Measurements from ENCODE around the gene CPZ.

GRCh38 chr4:8568068-8568668 is 24.4 kb upstream of the CPZ start:
- TF ChIP-seq CTBP1 (IDR thresholded peaks at IDR 0.05; ENCODE audit: borderline replicate concordance) (no peak), LEF1 (IDR thresholded peaks at IDR 0.05; ENCODE audit: borderline replicate concordance) (no peak), ARNT (IDR thresholded peaks at IDR 0.05) (no peak), FOXM1 (IDR thresholded peaks at IDR 0.05; ENCODE audit: borderline replicate concordance) (no peak), SP1 (IDR thresholded peaks at IDR 0.05) (no peak), FOXK2 (IDR thresholded peaks at IDR 0.05) (no peak), SUZ12 (IDR thresholded peaks at IDR 0.05) (no peak), NFRKB (IDR thresholded peaks at IDR 0.05) (no peak), L3MBTL2 (conservative IDR thresholded peaks at IDR 0.05) (no peak)
